ENCODE data around the gene WAC.

The WAC gene

GRCh38 chr10:28541717-28542365 lies 8.9 kb downstream of the WAC start:
- H3K9ac ChIP-seq: no peak overlapping the region
- H3K27me3 ChIP-seq (ENCODE audit: control insufficient read depth, insufficient read depth, low read length): no peaks in the 10 kb centered on the region
- no peak overlapping the region for H2AFZ ChIP-seq
- H3K4me2 ChIP-seq (ENCODE audit: low read length): no peak overlapping the region
- no peak overlapping the region for H3K4me3 ChIP-seq (ENCODE audit: low read depth, low read length)
- peaks cover 53% of the 10 kb centered on the region for H3K79me2 ChIP-seq
- no peak overlapping the region for H3K27ac ChIP-seq
- no peaks in the 10 kb centered on the region for H3K9me3 ChIP-seq (ENCODE audit: control insufficient read depth, low read length)
- no peaks in the 10 kb centered on the region for H3K36me3 ChIP-seq (ENCODE audit: control insufficient read depth, insufficient read depth, low read length)
- TF ChIP-seq CTCF (IDR thresholded peaks at IDR 0.05): no peak
- peaks cover 3% of the 10 kb centered on the region for H3K4me1 ChIP-seq

- Histone ChIP-seq H3K27me3 (ENCODE audit: control insufficient read depth, insufficient read depth, low read length) (no peaks in the 10 kb centered on the region), H3K27ac (no peak overlapping the region), H3K4me1 (peaks cover 3% of the 10 kb centered on the region), H3K4me3 (ENCODE audit: low read depth, low read length) (no peak overlapping the region), H3K4me2 (ENCODE audit: low read length) (no peak overlapping the region), H3K36me3 (ENCODE audit: control insufficient read depth, insufficient read depth, low read length) (no peaks in the 10 kb centered on the region), H3K79me2 (peaks cover 48% of the 10 kb centered on the region), H3K9me3 (ENCODE audit: control insufficient read depth, low read length) (no peaks in the 10 kb centered on the region), H3K9ac (no peak overlapping the region), H2AFZ (no peak overlapping the region)
- no peak for TF ChIP-seq CTCF (IDR thresholded peaks at IDR 0.05)
Measured at GRCh38 chr10:28542728-28543127, 9.8 kb downstream of the WAC start.

- H3K9me3 ChIP-seq (ENCODE audit: control insufficient read depth, low read length): no peaks in the 10 kb centered on the region
- no peaks in the 10 kb centered on the region for H3K36me3 ChIP-seq (ENCODE audit: control insufficient read depth, insufficient read depth, low read length)
- H2AFZ ChIP-seq: no peak overlapping the region
- no peak overlapping the region for H3K27ac ChIP-seq
- no peak for TF ChIP-seq CTCF (IDR thresholded peaks at IDR 0.05)
- no peak overlapping the region for H3K4me2 ChIP-seq (ENCODE audit: low read length)
- H3K4me3 ChIP-seq (ENCODE audit: low read depth, low read length): no peak overlapping the region
- peaks cover 54% of the 10 kb centered on the region for H3K79me2 ChIP-seq
- H3K4me1 ChIP-seq: peaks cover 3% of the 10 kb centered on the region
- H3K27me3 ChIP-seq (ENCODE audit: control insufficient read depth, insufficient read depth, low read length): no peaks in the 10 kb centered on the region
- no peak overlapping the region for H3K9ac ChIP-seq
Measured at GRCh38 chr10:28544058-28544457, 11.1 kb downstream of the WAC start.

GRCh38 chr10:28545967-28546644 lies 13.2 kb downstream of the WAC start:
- TF ChIP-seq CTCF (IDR thresholded peaks at IDR 0.05): no peak
- Histone ChIP-seq H3K4me3 (ENCODE audit: low read depth, low read length) (no peak overlapping the region), H2AFZ (no peak overlapping the region), H3K9ac (no peak overlapping the region), H3K27ac (no peak overlapping the region), H3K27me3 (ENCODE audit: control insufficient read depth, insufficient read depth, low read length) (no peaks in the 10 kb centered on the region), H3K36me3 (ENCODE audit: control insufficient read depth, insufficient read depth, low read length) (no peaks in the 10 kb centered on the region), H3K4me1 (no peaks in the 10 kb centered on the region), H3K79me2 (peaks cover 66% of the 10 kb centered on the region), H3K4me2 (ENCODE audit: low read length) (no peak overlapping the region), H3K9me3 (ENCODE audit: control insufficient read depth, low read length) (no peaks in the 10 kb centered on the region)

Measured in parathyroid adenoma (tissue), 2 donors.